ENCODE data around the gene PRKCZ.

DNA sequence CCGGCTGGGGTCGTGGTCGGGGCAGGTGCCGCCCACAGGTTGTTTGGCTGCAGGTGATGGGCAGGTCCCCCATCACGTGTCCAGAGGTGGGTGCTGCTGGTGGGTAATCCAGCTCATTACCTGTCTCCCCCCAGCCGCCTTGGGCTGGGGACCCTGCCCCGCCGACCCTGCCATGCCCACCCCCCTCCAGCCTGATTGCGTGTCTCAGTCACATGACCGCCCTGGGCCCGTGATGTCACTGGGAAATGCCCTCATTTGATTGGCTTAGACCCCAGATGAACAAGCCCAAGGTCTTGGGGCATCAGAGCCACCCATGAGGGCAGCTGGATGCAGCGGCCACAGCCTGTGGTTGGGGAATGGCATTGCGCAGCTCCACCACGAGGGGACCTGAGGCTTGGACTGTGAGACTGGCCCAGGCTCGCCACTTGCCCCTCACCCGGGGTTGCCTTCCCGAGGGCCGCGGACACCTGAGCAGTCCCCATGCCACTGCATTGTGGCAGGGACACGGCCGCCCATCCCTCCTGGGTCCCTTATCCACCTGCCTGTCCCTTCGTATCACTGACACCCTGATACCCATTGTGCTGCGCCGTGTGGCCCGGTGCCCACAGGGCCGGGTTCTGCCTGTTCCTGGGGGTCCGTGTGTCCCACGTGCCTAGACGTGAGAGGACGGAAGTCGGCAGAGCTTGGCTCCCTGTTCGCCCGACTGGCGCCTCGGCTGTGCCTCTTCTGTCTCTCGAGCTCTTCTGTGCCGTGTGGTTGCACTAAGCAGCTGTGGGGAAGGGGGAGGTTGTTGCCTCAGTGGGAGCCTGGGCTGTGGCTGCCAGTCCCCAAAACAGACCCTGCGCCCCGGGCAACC, 76.3 kb downstream of the PRKCZ start:
- TF ChIP-seq CTCF (IDR thresholded peaks at IDR 0.05) (no peak), ZFX (IDR thresholded peaks at IDR 0.05; ENCODE audit: borderline replicate concordance) (no peak)
